ENCODE data around the gene CD36. TPM values are rescaled to one million over a fixed set of nuclear protein-coding genes. Genes with fewer than 3 reads are reported as not detected.

CD36 gene
- total RNA-seq, 1 donor from 2014 or later, result 1,018 TPM

DNA sequence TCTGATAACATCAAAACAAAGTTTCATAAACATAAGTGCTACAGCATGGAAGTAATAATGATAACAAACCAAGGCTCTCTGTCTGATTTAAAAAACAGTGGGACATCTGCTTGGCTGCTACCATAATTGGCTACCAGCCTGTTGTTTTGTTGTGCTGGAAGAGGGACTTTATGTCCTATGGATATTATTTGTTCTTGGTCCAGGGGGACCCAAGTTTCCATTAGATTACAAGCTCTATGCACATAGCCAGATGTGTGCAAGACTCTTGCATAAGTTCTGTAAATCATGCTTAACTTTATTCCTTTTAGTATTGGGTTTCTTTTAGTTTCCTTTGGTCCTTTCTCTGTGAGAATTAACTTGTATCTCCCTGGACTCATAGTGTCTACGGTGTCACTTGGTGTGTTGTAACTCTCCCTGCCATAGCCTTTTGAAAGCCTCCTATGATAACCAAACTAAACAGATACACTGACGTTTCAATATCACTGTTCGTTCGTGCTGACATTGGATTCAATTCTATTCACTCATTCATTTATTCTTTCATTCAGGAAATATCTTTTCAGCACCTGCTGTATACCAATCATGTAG lies 41.4 kb upstream of the CD36 start:
- no peak for DNase-seq

DNA sequence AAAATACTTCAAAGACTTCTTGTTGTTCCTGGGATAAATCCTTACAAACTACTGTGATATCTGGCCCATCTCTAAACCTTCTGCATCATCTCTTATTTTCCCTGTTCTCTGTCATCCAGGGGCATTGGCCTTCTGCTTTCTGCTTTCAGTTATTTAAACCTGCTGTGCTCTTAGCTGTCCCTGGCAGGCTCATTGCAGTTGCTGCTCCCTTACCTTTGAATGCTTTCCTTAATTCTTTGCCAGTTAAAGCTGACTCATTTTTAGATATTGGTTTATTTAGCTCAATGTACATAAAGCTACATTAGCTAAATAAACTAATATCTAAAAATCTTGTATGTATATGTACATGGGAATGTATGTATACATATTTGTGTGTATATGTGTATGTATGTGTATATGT lies 40.6 kb upstream of the CD36 start:
- Histone ChIP-seq H3K9me3 (replicated peaks) (no peaks in the 10 kb centered on the region), H3K36me3 (no peaks in the 10 kb centered on the region), H3K4me3 (no peak overlapping the region), H3K27ac (replicated peaks) (peak overlapping the region; percentile 85), H3K4me1 (peaks cover 95% of the 10 kb centered on the region), H3K27me3 (ENCODE audit: low read depth) (no peaks in the 10 kb centered on the region)
- intact Hi-C loops (cut with micrococcal nuclease), result loop anchor here (10.0 kb wide), 1 partner anchor 53 kb away; no protein-coding TSS in a partner anchor
- no peak for DNase-seq
- TF ChIP-seq CTCF (IDR thresholded peaks at IDR 0.05; ENCODE audit: borderline replicate concordance), result no peak

More for the DNA sequence above, 41.4 kb upstream of the CD36 start:
- H3K9me3 ChIP-seq (replicated peaks), result no peaks in the 10 kb centered on the region
- intact Hi-C loops (cut with micrococcal nuclease), result loop anchor here (10.0 kb wide), 1 partner anchor 52 kb away; no protein-coding TSS in a partner anchor
- H3K27me3 ChIP-seq (ENCODE audit: low read depth), result no peaks in the 10 kb centered on the region
- peak overlapping the region; percentile 85 for H3K27ac ChIP-seq (replicated peaks)
- no peaks in the 10 kb centered on the region for H3K36me3 ChIP-seq
- H3K4me1 ChIP-seq, result peaks cover 90% of the 10 kb centered on the region
- peak overlapping the region; percentile 1 for H3K4me3 ChIP-seq
- no peak for TF ChIP-seq CTCF (IDR thresholded peaks at IDR 0.05; ENCODE audit: borderline replicate concordance)

DNA sequence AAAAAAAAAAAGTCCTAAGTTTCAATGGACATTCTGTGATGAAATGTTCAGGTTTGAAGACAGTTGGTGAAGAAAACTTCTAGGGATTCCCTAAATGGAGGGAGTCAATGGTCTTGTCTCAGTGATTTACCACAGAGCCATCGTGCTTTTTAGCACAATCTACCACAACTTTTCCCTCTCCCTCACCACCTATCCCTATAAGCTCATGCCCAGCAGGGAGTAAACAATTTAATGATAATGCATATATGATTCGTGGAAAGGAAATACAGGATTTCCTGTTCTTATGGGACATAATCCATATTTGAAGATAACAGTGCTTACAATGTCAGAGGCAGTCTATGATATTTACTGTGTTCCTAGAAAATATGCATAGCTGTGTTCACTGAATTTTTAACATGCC lies 38.4 kb upstream of the CD36 start:
- TF ChIP-seq CTCF (IDR thresholded peaks at IDR 0.05; ENCODE audit: borderline replicate concordance), result no peak

DNA sequence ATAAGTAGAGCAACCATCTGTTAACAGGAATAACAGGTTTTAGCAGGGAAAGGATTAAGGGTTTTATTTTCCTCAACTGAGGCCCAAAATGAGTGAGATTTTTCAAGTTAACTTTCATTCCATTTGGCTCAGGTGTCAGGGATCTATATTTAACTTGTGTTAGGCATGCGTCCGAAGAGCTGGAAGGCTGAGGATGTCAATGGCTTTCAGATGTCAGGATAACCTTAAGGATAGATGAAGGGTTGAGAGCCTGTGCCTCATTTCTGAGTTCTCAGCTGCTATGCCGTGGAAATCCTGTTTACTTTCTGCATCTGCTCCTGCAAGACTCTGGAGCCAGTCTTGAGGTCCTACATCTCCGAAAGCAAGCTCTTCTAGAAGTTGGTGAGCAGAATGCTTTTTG lies 36.4 kb upstream of the CD36 start:
- Histone ChIP-seq H3K9me3 (replicated peaks) (no peaks in the 10 kb centered on the region), H3K4me3 (peak overlapping the region; percentile 62), H3K27me3 (ENCODE audit: low read depth) (no peaks in the 10 kb centered on the region), H3K36me3 (no peaks in the 10 kb centered on the region), H3K27ac (replicated peaks) (peak overlapping the region; percentile 85), H3K4me1 (peaks cover 84% of the 10 kb centered on the region)
- intact Hi-C loops (cut with micrococcal nuclease), result no loop called here
- DNase-seq, result no peak
- TF ChIP-seq CTCF (IDR thresholded peaks at IDR 0.05; ENCODE audit: borderline replicate concordance), result no peak

More for the DNA sequence above, 38.4 kb upstream of the CD36 start:
- Histone ChIP-seq H3K27ac (replicated peaks) (peak overlapping the region; percentile 85), H3K4me3 (no peak overlapping the region), H3K9me3 (replicated peaks) (no peaks in the 10 kb centered on the region), H3K27me3 (ENCODE audit: low read depth) (no peaks in the 10 kb centered on the region), H3K36me3 (no peaks in the 10 kb centered on the region), H3K4me1 (peaks cover 85% of the 10 kb centered on the region)
- DNase-seq, result no peak
- intact Hi-C loops (cut with micrococcal nuclease), result no loop called here

DNA sequence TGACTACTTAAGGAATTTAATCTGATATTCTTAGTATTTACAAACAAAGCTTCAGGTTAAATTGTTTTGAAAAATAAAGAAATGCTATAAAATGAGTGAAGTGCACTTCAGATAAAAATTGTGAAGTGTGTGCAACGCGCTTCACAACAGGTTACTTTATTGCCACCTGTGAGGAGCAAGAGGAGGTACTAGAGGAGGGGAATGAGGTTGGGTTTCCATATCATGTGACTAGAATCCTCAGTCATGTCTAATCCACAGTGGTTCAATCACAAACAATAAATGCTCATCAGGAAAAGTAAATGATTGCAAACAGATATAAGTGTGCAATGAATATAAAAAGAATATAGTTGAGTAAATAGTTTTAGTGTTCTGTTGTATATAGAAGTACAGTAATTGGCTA lies 34.5 kb upstream of the CD36 start:
- H3K9me3 ChIP-seq (replicated peaks), result no peaks in the 10 kb centered on the region
- DNase-seq, result no peak
- intact Hi-C loops (cut with micrococcal nuclease), result no loop called here
- H3K4me3 ChIP-seq, result peak overlapping the region; percentile 62
- H3K27ac ChIP-seq (replicated peaks), result peak overlapping the region; percentile 85
- H3K36me3 ChIP-seq, result no peaks in the 10 kb centered on the region
- H3K27me3 ChIP-seq (ENCODE audit: low read depth), result no peaks in the 10 kb centered on the region
- peaks cover 80% of the 10 kb centered on the region for H3K4me1 ChIP-seq
- no peak for TF ChIP-seq CTCF (IDR thresholded peaks at IDR 0.05; ENCODE audit: borderline replicate concordance)
